IMR-90 (cell line): ENCODE measurements around the gene SLC44A1. TPM values are rescaled to one million over a fixed set of nuclear protein-coding genes. Genes with fewer than 3 reads are reported as not detected.

Experiments
- ATAC-seq: fragments of 200-7000 bp; cut with Tn5 transposase; 2 replicates; pipeline ENCODE4 v1.9.1; 2020; ENCODE audit warnings: low read depth, mild to moderate bottlenecking, moderate library complexity
- BruUV-seq: library from RNA; stranded (reverse); fragments of 400-500 nt; replicated peaks from 2 replicates; lab custom pipeline; 2021; lab: Mats Ljungman, UMichigan
- CTCF ChIA-PET: fragments of 300-600 bp; formaldehyde crosslinking; extraction: SDS; loops from one replicate; lab custom pipeline; 2021; ENCODE audit warnings: antibody characterized with exemption; lab: Yijun Ruan, JAX
- POLR2A ChIA-PET: fragments of 300-600 bp; sonication (Branson Sonifier 250); formaldehyde crosslinking; loops from one replicate; lab custom pipeline; 2022; ENCODE audit warnings: antibody characterized with exemption; ENCODE audit not compliant: unreplicated experiment; lab: Charles Lee
- DNase-seq: peaks from one replicate; pipeline ENCODE4 v3.0.0; 2013
- H2AFZ ChIP-seq: replicated peaks from 2 replicates; pipeline ENCODE3; 2013; ENCODE audit warnings: low read length, mild to moderate bottlenecking; ENCODE audit not compliant: poor library complexity
- H2AK5ac ChIP-seq: 2 replicates; pipeline ENCODE4 v1.6.1; 2013; ENCODE audit warnings: low read depth, low read length, inconsistent platforms
- H2AK9ac ChIP-seq: replicated peaks from 2 replicates; pipeline ENCODE3; 2013; ENCODE audit warnings: mild to moderate bottlenecking, low read depth, low read length, moderate library complexity; ENCODE audit not compliant: poor library complexity
- H2BK120ac ChIP-seq: 2 replicates; pipeline ENCODE4 v1.6.1; 2013; ENCODE audit warnings: low read depth, low read length, inconsistent platforms
- H2BK15ac ChIP-seq: 3 replicates; pipeline ENCODE4 v1.6.1; 2013; ENCODE audit warnings: low read depth, low read length, inconsistent platforms
- H2BK20ac ChIP-seq: 2 replicates; pipeline ENCODE4 v1.6.1; 2013; ENCODE audit warnings: low read depth, mild to moderate bottlenecking, inconsistent platforms, low read length, moderate library complexity
- H2BK5ac ChIP-seq: 2 replicates; pipeline ENCODE4 v1.6.1; 2013; ENCODE audit warnings: mild to moderate bottlenecking, low read depth, low read length, inconsistent platforms; ENCODE audit not compliant: poor library complexity, severe bottlenecking
- H3K14ac ChIP-seq: replicated peaks from 2 replicates; pipeline ENCODE4 v1.6.1; 2013; ENCODE audit warnings: low read depth, low read length, inconsistent platforms
- H3K18ac ChIP-seq: 2 replicates; pipeline ENCODE4 v1.6.1; 2013; ENCODE audit warnings: low read depth, low read length, control low read depth
- H3K23ac ChIP-seq: 2 replicates; pipeline ENCODE4 v1.6.1; 2013; ENCODE audit warnings: low read depth, low read length, inconsistent platforms
- H3K27ac ChIP-seq: 2 replicates; pipeline ENCODE4 v1.5.1; 2013; ENCODE audit warnings: mild to moderate bottlenecking, control low read depth, low read length; ENCODE audit not compliant: insufficient read depth
- H3K27me3 ChIP-seq: 2 replicates; pipeline ENCODE4 v1.6.1; 2013; ENCODE audit warnings: low read length; ENCODE audit not compliant: control insufficient read depth, insufficient read depth
- H3K36me3 ChIP-seq: 2 replicates; pipeline ENCODE4 v1.6.1; 2013; ENCODE audit warnings: low read length, mixed read lengths; ENCODE audit not compliant: control insufficient read depth, insufficient read depth
- H3K4ac ChIP-seq: 2 replicates; pipeline ENCODE4 v1.6.1; 2013; ENCODE audit warnings: low read depth, low read length, inconsistent platforms
- H3K4me1 ChIP-seq: 2 replicates; pipeline ENCODE4 v1.6.1; 2013; ENCODE audit warnings: low read length, mixed read lengths; ENCODE audit not compliant: control insufficient read depth, insufficient read depth
- H3K4me2 ChIP-seq: 2 replicates; pipeline ENCODE4 v1.6.1; 2013; ENCODE audit warnings: low read depth, mild to moderate bottlenecking, control low read depth, low read length, moderate library complexity
- H3K4me3 ChIP-seq: 2 replicates; pipeline ENCODE4 v1.5.1; 2013; ENCODE audit warnings: low read depth, mild to moderate bottlenecking, control low read depth, low read length, moderate library complexity; ENCODE audit not compliant: insufficient read depth
- H3K56ac ChIP-seq: 2 replicates; pipeline ENCODE4 v1.6.1; 2013; ENCODE audit warnings: low read length, inconsistent platforms; ENCODE audit not compliant: insufficient read depth; ENCODE audit errors: extremely low read depth
- H3K79me1 ChIP-seq, 2 experiments: 2 replicates each; pipeline ENCODE4 v1.6.1; 2013; ENCODE audit warnings: low read length in 2 of 2, inconsistent platforms in 1 of 2, low read depth in 1 of 2
- H3K9ac ChIP-seq: 2 replicates; pipeline ENCODE4 v1.6.1; 2013; ENCODE audit warnings: low read depth, low read length, control low read depth
- H3K9me1 ChIP-seq: 2 replicates; pipeline ENCODE4 v1.6.1; 2013; ENCODE audit warnings: low read length, inconsistent platforms; ENCODE audit not compliant: insufficient read depth
- H3K9me3 ChIP-seq: 2 replicates; pipeline ENCODE4 v1.6.1; 2013; ENCODE audit warnings: low read length; ENCODE audit not compliant: control insufficient read depth, insufficient read depth
- H4K20me1 ChIP-seq: 2 replicates; pipeline ENCODE4 v1.6.1; 2013; ENCODE audit warnings: low read length, inconsistent platforms; ENCODE audit not compliant: insufficient read depth
- H4K5ac ChIP-seq: 2 replicates; pipeline ENCODE4 v1.6.1; 2013; ENCODE audit warnings: mild to moderate bottlenecking, low read depth, low read length, control low read depth
- H4K8ac ChIP-seq, 2 experiments: 2 replicates each; pipeline ENCODE4 v1.6.1; 2013; ENCODE audit warnings: low read depth in 2 of 2, low read length in 2 of 2, control low read depth in 1 of 2, inconsistent platforms in 1 of 2
- H4K91ac ChIP-seq: 2 replicates; pipeline ENCODE4 v1.6.1; 2013; ENCODE audit warnings: low read depth, low read length, inconsistent platforms; ENCODE audit not compliant: insufficient read depth
- BHLHE40 ChIP-seq: fragments of 150-350 bp; IDR thresholded peaks from 2 replicates; pipeline ENCODE4 v1.6.1; 2016; ENCODE audit warnings: mild to moderate bottlenecking, low read depth, low read length
- CEBPB ChIP-seq: IDR thresholded peaks from 2 replicates; pipeline ENCODE4 v1.6.1; 2012; ENCODE audit warnings: low read depth, low read length, improper control_type of control experiment
- CHD1 ChIP-seq: IDR thresholded peaks from 2 replicates; pipeline ENCODE4 v1.6.1; 2012; ENCODE audit warnings: low read depth, low read length, improper control_type of control experiment
- CTCF ChIP-seq: conservative IDR thresholded peaks from 2 replicates; pipeline ENCODE4 v1.5.1; 2012; ENCODE audit warnings: mild to moderate bottlenecking, low read depth, low read length, improper control_type of control experiment
- MAFK ChIP-seq: IDR thresholded peaks from 2 replicates; pipeline ENCODE4 v1.6.1; 2012; ENCODE audit warnings: low read depth, low read length, improper control_type of control experiment
- MAZ ChIP-seq: IDR thresholded peaks from 2 replicates; pipeline ENCODE4 v1.6.1; 2012; ENCODE audit warnings: low read depth, mild to moderate bottlenecking, low read length, improper control_type of control experiment, moderate library complexity, borderline replicate concordance
- MXI1 ChIP-seq: IDR thresholded peaks from 2 replicates; pipeline ENCODE4 v1.6.1; 2012; ENCODE audit warnings: low read depth, mild to moderate bottlenecking, low read length, moderate library complexity, borderline replicate concordance
- NFE2L2 ChIP-seq: fragments of 150-350 bp; IDR thresholded peaks from 2 replicates; pipeline ENCODE4 v1.6.1; 2016; ENCODE audit warnings: low read depth, mild to moderate bottlenecking, low read length
- POLR2A ChIP-seq: IDR thresholded peaks from 2 replicates; pipeline ENCODE4 v1.6.1; 2012; ENCODE audit warnings: mild to moderate bottlenecking, low read depth, low read length
- RCOR1 ChIP-seq: IDR thresholded peaks from 2 replicates; pipeline ENCODE4 v1.6.1; 2012; ENCODE audit warnings: mild to moderate bottlenecking, low read length, improper control_type of control experiment; ENCODE audit not compliant: insufficient replicate concordance
- SMC3 ChIP-seq: fragments of 150-350 bp; IDR thresholded peaks from 2 replicates; pipeline ENCODE4 v1.6.1; 2016; ENCODE audit warnings: low read depth, mild to moderate bottlenecking, antibody characterized with exemption, low read length, moderate library complexity
- USF2 ChIP-seq: fragments of 150-350 bp; IDR thresholded peaks from 2 replicates; pipeline ENCODE4 v1.6.1; 2017; ENCODE audit warnings: mild to moderate bottlenecking, antibody characterized with exemption, low read length, low read depth
- WGBS, 2 experiments: methylation state at CpG; one replicate each; pipeline versions ENCODE4 v1.1.5 to v1.1.7; 2013; ENCODE audit warnings: missing lambda C conversion rate in 2 of 2; ENCODE audit not compliant: insufficient read length in 1 of 2; ENCODE audit errors: extremely low coverage in 2 of 2; 5-methylcytosine and 5-hydroxymethylcytosine counted together
- dilution Hi-C: fragments of 300-500 bp; cut with HindIII; formaldehyde crosslinking; loops from one replicate; pipeline ENCODE4 v1.14.3; 2018; ENCODE audit warnings: low sequenced_read_pairs; ENCODE audit not compliant: unreplicated experiment
- in situ Hi-C: fragments of 300-500 bp; cut with MboI; formaldehyde crosslinking; loops from 3 replicates; pipeline ENCODE4 v1.14.3; 2019; ENCODE audit warnings: low sequenced_read_pairs, inconsistent platforms, mixed read lengths
- intact Hi-C: fragments of 100-400 bp; cut with micrococcal nuclease; formaldehyde crosslinking; loops from 2 replicates; pipeline ENCODE4 v1.10.0; 2022
- polyA plus RNA-seq, 3 experiments: library from polyadenylated mRNA; depleted of rRNA; stranded (reverse); fragments of >200 nt; gene quantifications; 2 replicates each; pipeline ENCODE4 v1.2.3, GENCODE V29; 2012; ENCODE audit warnings: low replicate concordance in 1 of 3
- total RNA-seq: library from RNA; depleted of rRNA; stranded (reverse); fragments of >200 nt; gene quantifications from 2 replicates; pipeline ENCODE4 v1.2.3, GENCODE V29; 2012

The SLC44A1 gene
- total and polyA plus RNA-seq, 2 of the 4 experiments (the other 2 are of a cell fraction): 5.2 to 21.7 TPM

GRCh38 chr9:105295201-105295550 is 50.7 kb downstream of the SLC44A1 start:
- Histone ChIP-seq H3K9me1 (peaks cover 6% of the 10 kb centered on the region; the same call in 1 of the 2 replicates), H3K4ac (no peak overlapping the region), H3K9ac (no peak overlapping the region), H2AK9ac (no peak overlapping the region), H4K8ac (no peak overlapping the region), H3K9me3 (no peaks in the 10 kb centered on the region), H3K27ac (no peak overlapping the region), H3K14ac (no peak overlapping the region), H2BK5ac (no peak overlapping the region), H3K56ac (no peak overlapping the region), H3K18ac (no peak overlapping the region), H2BK120ac (no peak overlapping the region), H2AK5ac (no peak overlapping the region), H3K23ac (no peak overlapping the region), H3K4me1 (peaks cover 23% of the 10 kb centered on the region), H2BK15ac (no peak overlapping the region), H3K79me1 (peaks cover 12 to 19% of the 10 kb centered on the region in 2 experiments), H4K5ac (no peak overlapping the region), H4K91ac (no peak overlapping the region), H3K36me3 (no peaks in the 10 kb centered on the region), H4K20me1 (no peaks in the 10 kb centered on the region), H3K27me3 (no peaks in the 10 kb centered on the region), H2BK20ac (no peak overlapping the region), H3K4me2 (no peak overlapping the region), H2AFZ (no peak overlapping the region), H3K4me3 (no peak overlapping the region)
- no peak for ATAC-seq
- CTCF ChIA-PET: no interaction called here
- POLR2A ChIA-PET: no interaction called here
- dilution Hi-C loops (no loop called here), in situ Hi-C loops (no loop called here), intact Hi-C loops (loop anchor here (5.0 kb wide), 1 partner anchor 37 kb away; no protein-coding TSS in a partner anchor)
- TF ChIP-seq MAZ (no peak), CEBPB (no peak), BHLHE40 (no peak), POLR2A (no peak), CTCF (no peak), SMC3 (no peak), USF2 (no peak), MXI1 (no peak), MAFK (no peak), RCOR1 (no peak), NFE2L2 (no peak), CHD1 (no peak)
- BruUV-seq: no TSS peak
- no peak for DNase-seq
- WGBS, 2 experiments: no CpG with 5 or more reads among the region's 2 CpGs
